ENCODE measurements around the gene KIRREL3.

GRCh38 chr11:126431401-126432064 is 569.0 kb downstream of the KIRREL3 start:
- TF ChIP-seq, protein P1, sequence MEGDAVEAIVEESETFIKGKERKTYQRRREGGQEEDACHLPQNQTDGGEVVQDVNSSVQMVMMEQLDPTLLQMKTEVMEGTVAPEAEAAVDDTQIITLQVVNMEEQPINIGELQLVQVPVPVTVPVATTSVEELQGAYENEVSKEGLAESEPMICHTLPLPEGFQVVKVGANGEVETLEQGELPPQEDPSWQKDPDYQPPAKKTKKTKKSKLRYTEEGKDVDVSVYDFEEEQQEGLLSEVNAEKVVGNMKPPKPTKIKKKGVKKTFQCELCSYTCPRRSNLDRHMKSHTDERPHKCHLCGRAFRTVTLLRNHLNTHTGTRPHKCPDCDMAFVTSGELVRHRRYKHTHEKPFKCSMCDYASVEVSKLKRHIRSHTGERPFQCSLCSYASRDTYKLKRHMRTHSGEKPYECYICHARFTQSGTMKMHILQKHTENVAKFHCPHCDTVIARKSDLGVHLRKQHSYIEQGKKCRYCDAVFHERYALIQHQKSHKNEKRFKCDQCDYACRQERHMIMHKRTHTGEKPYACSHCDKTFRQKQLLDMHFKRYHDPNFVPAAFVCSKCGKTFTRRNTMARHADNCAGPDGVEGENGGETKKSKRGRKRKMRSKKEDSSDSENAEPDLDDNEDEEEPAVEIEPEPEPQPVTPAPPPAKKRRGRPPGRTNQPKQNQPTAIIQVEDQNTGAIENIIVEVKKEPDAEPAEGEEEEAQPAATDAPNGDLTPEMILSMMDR (conservative IDR thresholded peaks at IDR 0.05; ENCODE audit: low read depth, low read length) = no peak
- TF ChIP-seq RCOR1 (IDR thresholded peaks at IDR 0.05; ENCODE audit: insufficient replicate concordance, low read length) (no peak), ELK1 (IDR thresholded peaks at IDR 0.05; ENCODE audit: borderline replicate concordance, low read depth, low read length) (no peak), USF2 (IDR thresholded peaks at IDR 0.05; ENCODE audit: low read depth, low read length) (no peak), POLR2A (IDR thresholded peaks at IDR 0.05; ENCODE audit: low read depth, low read length) (no peak), RFX5 (IDR thresholded peaks at IDR 0.05; ENCODE audit: low read depth, low read length) (no peak), BHLHE40 (IDR thresholded peaks at IDR 0.05; ENCODE audit: low read depth, low read length) (no peak), FOS (IDR thresholded peaks at IDR 0.05; ENCODE audit: low read depth, low read length) (peak; percentile 67), RAD21 (IDR thresholded peaks at IDR 0.05; ENCODE audit: low read length) (no peak)

All from IMR-90 (cell line).